SIG-M5 (cell line): ENCODE measurements around the gene MPC1.

Experiments
- DNase-seq: peaks from one replicate; lab custom pipeline; 2025; lab: John Stamatoyannopoulos, UW

Gene MPC1

GRCh38 chr6:166317261-166318212 is 65.2 kb downstream of the MPC1 start:
- no peak for DNase-seq

- DNase-seq: no peak
These were observed 67.3 kb downstream of the MPC1 start for GRCh38 chr6:166315436-166315835.
